SK-N-SH (cell line): ENCODE measurements around the gene NIPAL4. TPM values are rescaled to one million over a fixed set of nuclear protein-coding genes. Genes with fewer than 3 reads are reported as not detected.

Experiments used
- CTCF ChIA-PET: fragments of 300-600, 350-600 bp; formaldehyde crosslinking; extraction: SDS; loops from one replicate; lab custom pipeline; 2021; lab: Yijun Ruan, JAX
- POLR2A ChIA-PET: fragments of 350-600 bp; sonication (Branson Sonifier 250); formaldehyde crosslinking; extraction: SDS; loops from one replicate; lab custom pipeline; 2020; ENCODE audit warnings: antibody characterized with exemption, inconsistent platforms; lab: Yijun Ruan, JAX
- DNase-seq: peaks from one replicate; pipeline ENCODE4 v3.0.0; 2012
- H2AFZ ChIP-seq: fragments of 200-600 bp; sonication (generic); 2 replicates; pipeline ENCODE4 v1.8.1; 2016; ENCODE audit warnings: antibody characterized with exemption, mild to moderate bottlenecking, low read depth
- H3F3A ChIP-seq: fragments of 200-600 bp; sonication (generic); replicated peaks from 2 replicates; pipeline ENCODE3; 2016; ENCODE audit warnings: antibody characterized with exemption, mild to moderate bottlenecking; ENCODE audit not compliant: insufficient read depth
- H3K27ac ChIP-seq, 2 experiments: fragments of 200-500 bp in 1 of 2; fragments of 200-600 bp in 1 of 2; sonication (Bioruptor generic) in 1 of 2; sonication (generic), shearing (Covaris generic) in 1 of 2; 2 replicates each; pipeline versions ENCODE4 v1.5.1 to v1.6.1; 2014 to 2016; ENCODE audit warnings: low read depth in 2 of 2, inconsistent platforms in 1 of 2, low read length in 1 of 2, mild to moderate bottlenecking in 1 of 2, mixed read lengths in 1 of 2
- H3K27me3 ChIP-seq: fragments of 200-600 bp; sonication (generic), shearing (Covaris generic); 2 replicates; pipeline ENCODE4 v1.6.1; 2016; ENCODE audit warnings: mixed run types; ENCODE audit not compliant: insufficient read depth
- H3K36me3 ChIP-seq, 2 experiments: fragments of 200-500 bp in 1 of 2; fragments of 200-600 bp in 1 of 2; sonication (Bioruptor generic) in 1 of 2; sonication (generic) in 1 of 2; replicated peaks in 1 of 2; 2 replicates each; pipeline versions ENCODE3 to v1.5.1; 2014 to 2016; ENCODE audit warnings: low read length in 1 of 2, mild to moderate bottlenecking in 1 of 2; ENCODE audit not compliant: insufficient read depth in 2 of 2, control insufficient read depth in 1 of 2
- H3K4me1 ChIP-seq, 2 experiments: fragments of 200-500 bp in 1 of 2; fragments of 200-600 bp in 1 of 2; sonication (Bioruptor generic) in 1 of 2; sonication (generic), shearing (Covaris generic) in 1 of 2; 2 replicates each; pipeline versions ENCODE4 v1.5.1 to v1.6.1; 2014 to 2016; ENCODE audit warnings: low read depth in 1 of 2, low read length in 1 of 2, mixed run types in 1 of 2; ENCODE audit not compliant: insufficient read depth in 2 of 2, control insufficient read depth in 1 of 2
- H3K4me2 ChIP-seq: fragments of 200-600 bp; sonication (generic), shearing (Covaris generic); 2 replicates; pipeline ENCODE4 v1.6.1; 2017; ENCODE audit warnings: mixed run types
- H3K4me3 ChIP-seq, 2 experiments: fragments of 200-500 bp in 1 of 2; fragments of 200-600 bp in 1 of 2; sonication (Bioruptor generic) in 1 of 2; sonication (generic), shearing (Covaris generic) in 1 of 2; 2 replicates each; pipeline versions ENCODE4 v1.5.1 to v1.8.1; 2014 to 2016; ENCODE audit warnings: low read depth in 2 of 2, inconsistent platforms in 1 of 2, low read length in 1 of 2, mild to moderate bottlenecking in 1 of 2, mixed read lengths in 1 of 2, moderate library complexity in 1 of 2
- H3K79me2 ChIP-seq: fragments of 200-600 bp; sonication (generic); 2 replicates; pipeline ENCODE4 v1.8.1; 2017; ENCODE audit warnings: mild to moderate bottlenecking; ENCODE audit not compliant: insufficient read depth
- H3K9ac ChIP-seq: fragments of 200-600 bp; sonication (generic); 2 replicates; pipeline ENCODE4 v1.6.1; 2017; ENCODE audit warnings: mixed run types
- H3K9me2 ChIP-seq: fragments of 200-600 bp; sonication (generic); 2 replicates; pipeline ENCODE4 v1.6.1; 2017; ENCODE audit warnings: mixed run types
- H3K9me3 ChIP-seq: fragments of 200-600 bp; sonication (generic); 2 replicates; pipeline ENCODE4 v1.6.1; 2017; ENCODE audit warnings: mixed run types, mild to moderate bottlenecking, moderate library complexity
- H4K20me1 ChIP-seq: fragments of 200-600 bp; sonication (generic); 2 replicates; pipeline ENCODE4 v1.6.1; 2017; ENCODE audit warnings: mild to moderate bottlenecking, mixed run types; ENCODE audit not compliant: insufficient read depth
- CHD2 ChIP-seq: fragments of 150-350 bp; IDR thresholded peaks from 2 replicates; pipeline ENCODE4 v1.6.1; 2018; ENCODE audit warnings: low read length; ENCODE audit not compliant: partially characterized antibody
- EP300 ChIP-seq, 2 experiments: IDR thresholded peaks; 2 replicates each; pipeline versions ENCODE4 v1.4.0 to v1.6.1; 2012; ENCODE audit warnings: borderline replicate concordance in 1 of 2, low read depth in 1 of 2, low read length in 1 of 2
- EZH2phosphoT487 ChIP-seq: fragments of 200-600 bp; sonication (generic); IDR thresholded peaks from 2 replicates; pipeline ENCODE4 v1.6.1; 2017; ENCODE audit warnings: low read depth, mixed run types, mild to moderate bottlenecking, antibody characterized with exemption, moderate library complexity, borderline replicate concordance
- FOXM1 ChIP-seq: IDR thresholded peaks from 2 replicates; pipeline ENCODE4 v1.4.0; 2012; ENCODE audit warnings: low read depth, mild to moderate bottlenecking
- IRF3 ChIP-seq: fragments of 150-350 bp; IDR thresholded peaks from 2 replicates; pipeline ENCODE4 v1.6.1; 2016; ENCODE audit warnings: mild to moderate bottlenecking, low read depth, low read length
- MEF2A ChIP-seq: IDR thresholded peaks from 2 replicates; pipeline ENCODE4 v1.4.0; 2012; ENCODE audit warnings: low read depth, borderline replicate concordance
- MXI1 ChIP-seq: IDR thresholded peaks from 2 replicates; pipeline ENCODE4 v1.6.1; 2012; ENCODE audit warnings: mild to moderate bottlenecking, low read depth, low read length, improper control_type of control experiment
- RAD21 ChIP-seq: IDR thresholded peaks from 2 replicates; pipeline ENCODE4 v1.6.1; 2012; ENCODE audit warnings: mild to moderate bottlenecking, low read length
- RCOR1 ChIP-seq: fragments of 150-350 bp; IDR thresholded peaks from 2 replicates; pipeline ENCODE4 v1.6.1; 2017; ENCODE audit warnings: antibody characterized with exemption, low read length
- RXRA ChIP-seq: IDR thresholded peaks from 2 replicates; pipeline ENCODE4 v1.4.0; 2012; ENCODE audit warnings: low read depth, mild to moderate bottlenecking, borderline replicate concordance
- SIN3A ChIP-seq: IDR thresholded peaks from 2 replicates; pipeline ENCODE4 v1.6.1; 2012; ENCODE audit warnings: low read depth, mild to moderate bottlenecking, low read length, moderate library complexity, borderline replicate concordance
- SMC3 ChIP-seq: IDR thresholded peaks from 2 replicates; pipeline ENCODE4 v1.6.1; 2012; ENCODE audit warnings: low read depth, low read length, improper control_type of control experiment
- TAF1 ChIP-seq: IDR thresholded peaks from 2 replicates; pipeline ENCODE4 v1.6.1; 2012; ENCODE audit warnings: low read depth, mild to moderate bottlenecking, low read length, moderate library complexity, borderline replicate concordance
- YY1 ChIP-seq: IDR thresholded peaks from 2 replicates; pipeline ENCODE4 v1.4.0; 2012; ENCODE audit warnings: low read depth, mild to moderate bottlenecking
- whole genome bisulfite sequencing: methylation state at CpG from one replicate; pipeline ENCODE4 v1.1.6; 2017; ENCODE audit warnings: low lambda C conversion rate; 5-methylcytosine and 5-hydroxymethylcytosine counted together
- polyA plus RNA-seq, 3 experiments: library from polyadenylated mRNA; depleted of rRNA; stranded (reverse); fragments of >200 nt; gene quantifications; 2 replicates each; pipeline ENCODE4 v1.2.3, GENCODE V29; 2012
- TF ChIP-seq, protein P1 (sequence below): fragments of 200-600 bp; sonication (generic); IDR thresholded peaks from 2 replicates; pipeline ENCODE4 v1.6.1; 2017; ENCODE audit warnings: antibody characterized with exemption, mild to moderate bottlenecking, moderate library complexity
- TF ChIP-seq, protein P2 (sequence below): IDR thresholded peaks from 2 replicates; pipeline ENCODE4 v1.4.0; 2012; ENCODE audit warnings: low read depth, borderline replicate concordance
- TF ChIP-seq, protein P3 (sequence below): IDR thresholded peaks from 2 replicates; pipeline ENCODE4 v1.6.1; 2012; ENCODE audit warnings: mild to moderate bottlenecking, low read depth, low read length, moderate library complexity
- TF ChIP-seq, protein P4 (sequence below): IDR thresholded peaks from 2 replicates; pipeline ENCODE4 v1.4.0; 2012; ENCODE audit warnings: low read depth, borderline replicate concordance
- TF ChIP-seq, protein P5 (sequence below): IDR thresholded peaks from 2 replicates; pipeline ENCODE4 v1.4.0; 2012; ENCODE audit warnings: low read depth

The NIPAL4 gene
- polyA plus RNA-seq, 1 of the 3 experiments (the other 2 are of a cell fraction) = 2.3 TPM

DNA sequence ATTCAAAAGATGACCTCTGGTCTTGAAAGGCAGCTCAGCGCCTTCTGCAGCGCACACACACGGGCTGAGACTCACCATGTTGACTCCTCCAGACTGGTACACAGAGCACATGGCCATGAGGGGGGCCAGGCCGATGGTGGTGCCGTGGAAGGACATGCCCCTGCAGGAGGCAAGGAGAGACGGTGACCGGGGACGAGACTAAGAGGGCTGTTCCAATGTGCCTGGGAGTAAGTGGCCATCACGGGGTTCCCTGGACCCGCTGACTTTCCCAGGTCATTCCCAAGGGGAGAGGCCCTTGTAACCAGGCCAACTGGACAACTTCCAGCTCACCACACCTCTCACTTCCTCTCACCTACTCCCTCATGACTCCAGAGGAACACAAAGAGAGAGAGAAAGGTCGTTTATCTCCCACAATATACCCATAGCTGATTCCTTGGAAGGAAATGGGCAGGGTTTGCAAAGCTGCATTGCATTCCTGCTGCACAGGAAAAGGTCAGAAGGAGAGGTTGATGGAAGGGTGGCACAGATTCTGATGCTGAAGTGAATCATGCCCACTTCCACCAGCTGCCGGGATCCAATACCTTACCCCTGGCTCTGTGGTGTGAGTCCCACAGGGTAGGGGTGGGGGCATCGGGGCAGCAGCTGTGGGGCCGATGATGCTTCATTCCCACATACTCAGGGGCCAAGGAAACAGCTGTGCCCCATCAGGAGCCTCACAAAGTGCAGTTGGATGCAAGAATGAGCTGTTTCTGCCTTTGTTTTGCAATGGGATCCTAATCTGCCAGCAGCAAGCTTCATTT lies 47.2 kb downstream of the NIPAL4 start (continued):
- TF ChIP-seq TAF1 (no peak), EZH2phosphoT487 (no peak)

- ChIA-PET POLR2A (no interaction called here), CTCF (interaction anchor here (1.0 kb wide), 1 partner anchor 39 kb away, joined by 3 read pairs; no protein-coding TSS in a partner anchor)
- no peak for DNase-seq
- H3K4me3 ChIP-seq = no peak overlapping the region
- H3K79me2 ChIP-seq = peaks cover 77% of the 10 kb centered on the region
- H3K9me3 ChIP-seq = no peaks in the 10 kb centered on the region
- H3K9ac ChIP-seq = no peak overlapping the region
- peaks cover 0 to 20% of the 10 kb centered on the region in 2 experiments; a peak in 3 of 4 replicates for H3K4me1 ChIP-seq
- no peak overlapping the region for H3K4me2 ChIP-seq
- H3K9me2 ChIP-seq = no peaks in the 10 kb centered on the region
- peaks cover 34% of the 10 kb centered on the region for H3F3A ChIP-seq
- peaks cover 41 to 74% of the 10 kb centered on the region in 2 experiments for H3K36me3 ChIP-seq
- H3K27ac ChIP-seq = no peak overlapping the region
- H2AFZ ChIP-seq = no peak overlapping the region
- H4K20me1 ChIP-seq = peaks cover 7% of the 10 kb centered on the region; the same call in 1 of the 2 replicates
- 99% methylated on average over 9 of the region's 9 CpGs for WGBS
- no peaks in the 10 kb centered on the region for H3K27me3 ChIP-seq
- no peak for TF ChIP-seq EZH2phosphoT487
- no peak for TF ChIP-seq RXRA
- no peak for TF ChIP-seq CHD2
- TF ChIP-seq, protein P1, sequence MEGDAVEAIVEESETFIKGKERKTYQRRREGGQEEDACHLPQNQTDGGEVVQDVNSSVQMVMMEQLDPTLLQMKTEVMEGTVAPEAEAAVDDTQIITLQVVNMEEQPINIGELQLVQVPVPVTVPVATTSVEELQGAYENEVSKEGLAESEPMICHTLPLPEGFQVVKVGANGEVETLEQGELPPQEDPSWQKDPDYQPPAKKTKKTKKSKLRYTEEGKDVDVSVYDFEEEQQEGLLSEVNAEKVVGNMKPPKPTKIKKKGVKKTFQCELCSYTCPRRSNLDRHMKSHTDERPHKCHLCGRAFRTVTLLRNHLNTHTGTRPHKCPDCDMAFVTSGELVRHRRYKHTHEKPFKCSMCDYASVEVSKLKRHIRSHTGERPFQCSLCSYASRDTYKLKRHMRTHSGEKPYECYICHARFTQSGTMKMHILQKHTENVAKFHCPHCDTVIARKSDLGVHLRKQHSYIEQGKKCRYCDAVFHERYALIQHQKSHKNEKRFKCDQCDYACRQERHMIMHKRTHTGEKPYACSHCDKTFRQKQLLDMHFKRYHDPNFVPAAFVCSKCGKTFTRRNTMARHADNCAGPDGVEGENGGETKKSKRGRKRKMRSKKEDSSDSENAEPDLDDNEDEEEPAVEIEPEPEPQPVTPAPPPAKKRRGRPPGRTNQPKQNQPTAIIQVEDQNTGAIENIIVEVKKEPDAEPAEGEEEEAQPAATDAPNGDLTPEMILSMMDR = no peak
- no peak for TF ChIP-seq TAF1
- TF ChIP-seq, protein P2, sequence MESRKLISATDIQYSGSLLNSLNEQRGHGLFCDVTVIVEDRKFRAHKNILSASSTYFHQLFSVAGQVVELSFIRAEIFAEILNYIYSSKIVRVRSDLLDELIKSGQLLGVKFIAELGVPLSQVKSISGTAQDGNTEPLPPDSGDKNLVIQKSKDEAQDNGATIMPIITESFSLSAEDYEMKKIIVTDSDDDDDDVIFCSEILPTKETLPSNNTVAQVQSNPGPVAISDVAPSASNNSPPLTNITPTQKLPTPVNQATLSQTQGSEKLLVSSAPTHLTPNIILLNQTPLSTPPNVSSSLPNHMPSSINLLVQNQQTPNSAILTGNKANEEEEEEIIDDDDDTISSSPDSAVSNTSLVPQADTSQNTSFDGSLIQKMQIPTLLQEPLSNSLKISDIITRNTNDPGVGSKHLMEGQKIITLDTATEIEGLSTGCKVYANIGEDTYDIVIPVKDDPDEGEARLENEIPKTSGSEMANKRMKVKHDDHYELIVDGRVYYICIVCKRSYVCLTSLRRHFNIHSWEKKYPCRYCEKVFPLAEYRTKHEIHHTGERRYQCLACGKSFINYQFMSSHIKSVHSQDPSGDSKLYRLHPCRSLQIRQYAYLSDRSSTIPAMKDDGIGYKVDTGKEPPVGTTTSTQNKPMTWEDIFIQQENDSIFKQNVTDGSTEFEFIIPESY = no peak
- no peak for TF ChIP-seq RCOR1
- TF ChIP-seq MEF2A = no peak
- no peak for TF ChIP-seq SMC3
- TF ChIP-seq, protein P3, sequence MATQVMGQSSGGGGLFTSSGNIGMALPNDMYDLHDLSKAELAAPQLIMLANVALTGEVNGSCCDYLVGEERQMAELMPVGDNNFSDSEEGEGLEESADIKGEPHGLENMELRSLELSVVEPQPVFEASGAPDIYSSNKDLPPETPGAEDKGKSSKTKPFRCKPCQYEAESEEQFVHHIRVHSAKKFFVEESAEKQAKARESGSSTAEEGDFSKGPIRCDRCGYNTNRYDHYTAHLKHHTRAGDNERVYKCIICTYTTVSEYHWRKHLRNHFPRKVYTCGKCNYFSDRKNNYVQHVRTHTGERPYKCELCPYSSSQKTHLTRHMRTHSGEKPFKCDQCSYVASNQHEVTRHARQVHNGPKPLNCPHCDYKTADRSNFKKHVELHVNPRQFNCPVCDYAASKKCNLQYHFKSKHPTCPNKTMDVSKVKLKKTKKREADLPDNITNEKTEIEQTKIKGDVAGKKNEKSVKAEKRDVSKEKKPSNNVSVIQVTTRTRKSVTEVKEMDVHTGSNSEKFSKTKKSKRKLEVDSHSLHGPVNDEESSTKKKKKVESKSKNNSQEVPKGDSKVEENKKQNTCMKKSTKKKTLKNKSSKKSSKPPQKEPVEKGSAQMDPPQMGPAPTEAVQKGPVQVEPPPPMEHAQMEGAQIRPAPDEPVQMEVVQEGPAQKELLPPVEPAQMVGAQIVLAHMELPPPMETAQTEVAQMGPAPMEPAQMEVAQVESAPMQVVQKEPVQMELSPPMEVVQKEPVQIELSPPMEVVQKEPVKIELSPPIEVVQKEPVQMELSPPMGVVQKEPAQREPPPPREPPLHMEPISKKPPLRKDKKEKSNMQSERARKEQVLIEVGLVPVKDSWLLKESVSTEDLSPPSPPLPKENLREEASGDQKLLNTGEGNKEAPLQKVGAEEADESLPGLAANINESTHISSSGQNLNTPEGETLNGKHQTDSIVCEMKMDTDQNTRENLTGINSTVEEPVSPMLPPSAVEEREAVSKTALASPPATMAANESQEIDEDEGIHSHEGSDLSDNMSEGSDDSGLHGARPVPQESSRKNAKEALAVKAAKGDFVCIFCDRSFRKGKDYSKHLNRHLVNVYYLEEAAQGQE = no peak
- TF ChIP-seq, protein P4, sequence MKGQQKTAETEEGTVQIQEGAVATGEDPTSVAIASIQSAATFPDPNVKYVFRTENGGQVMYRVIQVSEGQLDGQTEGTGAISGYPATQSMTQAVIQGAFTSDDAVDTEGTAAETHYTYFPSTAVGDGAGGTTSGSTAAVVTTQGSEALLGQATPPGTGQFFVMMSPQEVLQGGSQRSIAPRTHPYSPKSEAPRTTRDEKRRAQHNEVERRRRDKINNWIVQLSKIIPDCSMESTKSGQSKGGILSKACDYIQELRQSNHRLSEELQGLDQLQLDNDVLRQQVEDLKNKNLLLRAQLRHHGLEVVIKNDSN = no peak
- no peak for TF ChIP-seq MXI1
- TF ChIP-seq FOXM1 = no peak
- no peak for TF ChIP-seq IRF3
- no peak for TF ChIP-seq RAD21
- TF ChIP-seq, protein P5, sequence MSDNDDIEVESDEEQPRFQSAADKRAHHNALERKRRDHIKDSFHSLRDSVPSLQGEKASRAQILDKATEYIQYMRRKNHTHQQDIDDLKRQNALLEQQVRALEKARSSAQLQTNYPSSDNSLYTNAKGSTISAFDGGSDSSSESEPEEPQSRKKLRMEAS = no peak
- TF ChIP-seq SIN3A = no peak
- no peak for TF ChIP-seq YY1
- TF ChIP-seq EP300 (IDR thresholded peaks at IDR 0.05; ENCODE audit: borderline replicate concordance in 1 of 2, low read depth in 1 of 2, low read length in 1 of 2) = no peak
Measured at GRCh38 chr5:157509093-157509492, 49.1 kb downstream of the NIPAL4 start.
